ENCODE data around the gene TFPT. TPM values are rescaled to one million over a fixed set of nuclear protein-coding genes. Genes with fewer than 3 reads are reported as not detected.

TFPT gene
- total and polyA plus RNA-seq, 2 donors (not counting 3 experiments of a cell fraction or from before 2014, with no cell fraction given) = 28.3 to 32.1 TPM

DNA sequence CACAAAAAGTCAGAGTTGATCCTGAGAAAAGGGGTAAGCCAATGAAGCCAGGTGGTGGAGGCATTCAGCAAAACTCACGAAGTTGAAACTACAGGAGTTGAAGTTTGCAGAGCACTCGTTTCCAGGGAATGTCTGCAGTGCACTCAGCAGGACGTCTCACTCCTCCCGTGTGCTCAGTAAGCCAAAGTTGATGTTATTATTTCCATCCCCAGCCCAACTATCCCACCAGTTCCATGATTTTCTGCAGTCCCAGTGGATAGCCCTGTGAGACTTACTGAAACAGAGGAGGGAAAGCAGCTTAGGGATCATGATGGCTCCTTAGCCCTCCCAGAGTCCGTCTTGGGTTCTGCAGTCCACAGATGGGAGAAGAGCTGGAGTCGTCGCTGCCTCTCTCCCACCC is 34.4 kb downstream of the TFPT start, which contains the start of gene TARM1:
Gene TARM1 (minus strand): TSS at position 334 of the 400 bp plus-strand sequence. CDS start 25 bp downstream, at position 309.
- dilution Hi-C loops (cut with MboI; ENCODE audit: extremely low pct_ligation_motif_present, low sequenced_read_pairs) = no loop called here
- Histone ChIP-seq H3K9ac (replicated peaks; ENCODE audit: extremely low read depth, insufficient read depth, low read length) (no peak within 1 kb of the TSS), H4K20me1 (replicated peaks; ENCODE audit: control insufficient read depth, extremely low read depth, insufficient read depth, low read length) (no peaks in the 10 kb centered on the region), H2AFZ (ENCODE audit: low read depth, low read length) (no peak within 1 kb of the TSS), H3K79me2 (ENCODE audit: control insufficient read depth, insufficient read depth, low read length) (no peaks in the 10 kb centered on the region), H3K9me3 (replicated peaks; ENCODE audit: control insufficient read depth, insufficient read depth, low read length) (no peaks in the 10 kb centered on the region), H3K4me2 (ENCODE audit: insufficient read depth, low read length) (no peak within 1 kb of the TSS), H3K36me3 (ENCODE audit: control insufficient read depth in 2 of 2, extremely low read depth in 1 of 2, insufficient read depth in 2 of 2, low read length in 2 of 2) (no peaks in the 10 kb centered on the region), H3K4me1 (ENCODE audit: control insufficient read depth, extremely low read depth, insufficient read depth, low read length) (no peaks in the 10 kb centered on the region), H3K27ac (ENCODE audit: insufficient read depth, low read depth, low read length) (no peak within 1 kb of the TSS), H3K27me3 (ENCODE audit: control insufficient read depth in 2 of 2, insufficient read depth in 2 of 2, low read length in 2 of 2) (no peaks in the 10 kb centered on the region), H3K4me3 (replicated peaks in 1 of 3; ENCODE audit: insufficient read depth in 1 of 3, low read depth in 1 of 3, low read length in 3 of 3) (no peak within 1 kb of the TSS), H3K9me1 (replicated peaks; ENCODE audit: control insufficient read depth, extremely low read depth, insufficient read depth, low read length) (no peaks in the 10 kb centered on the region)
- intact Hi-C loops (cut with micrococcal nuclease) = no loop called here
- FAIRE-seq (no peak), DNase-seq (ENCODE audit: low read depth, low spot score) (no peak)
- CTCF ChIA-PET = interaction anchor here (1.1 to 1.5 kb wide), 3 partner anchors 11 to 288 kb away, joined by 3 to 5 read pairs (median 4); no protein-coding TSS in a partner anchor
- POLR2A ChIA-PET = no interaction called here
- no peak for TF ChIP-seq POLR2A (IDR thresholded peaks at IDR 0.05; ENCODE audit: low read depth, low read length)
- TF ChIP-seq FOS (IDR thresholded peaks at IDR 0.05; ENCODE audit: borderline replicate concordance, insufficient read depth, low read length) = no peak
- TF ChIP-seq JUN (IDR thresholded peaks at IDR 0.05; ENCODE audit: borderline replicate concordance, insufficient read depth, insufficient read length, low read depth) = no peak
- no peak for TF ChIP-seq POLR2AphosphoS5 (IDR thresholded peaks at IDR 0.05; ENCODE audit: insufficient read depth, low read depth, low read length)
- TF ChIP-seq EZH2 (IDR thresholded peaks at IDR 0.05; ENCODE audit: borderline replicate concordance, low read depth, low read length, severe bottlenecking) = no peak
- TF ChIP-seq, protein P1, sequence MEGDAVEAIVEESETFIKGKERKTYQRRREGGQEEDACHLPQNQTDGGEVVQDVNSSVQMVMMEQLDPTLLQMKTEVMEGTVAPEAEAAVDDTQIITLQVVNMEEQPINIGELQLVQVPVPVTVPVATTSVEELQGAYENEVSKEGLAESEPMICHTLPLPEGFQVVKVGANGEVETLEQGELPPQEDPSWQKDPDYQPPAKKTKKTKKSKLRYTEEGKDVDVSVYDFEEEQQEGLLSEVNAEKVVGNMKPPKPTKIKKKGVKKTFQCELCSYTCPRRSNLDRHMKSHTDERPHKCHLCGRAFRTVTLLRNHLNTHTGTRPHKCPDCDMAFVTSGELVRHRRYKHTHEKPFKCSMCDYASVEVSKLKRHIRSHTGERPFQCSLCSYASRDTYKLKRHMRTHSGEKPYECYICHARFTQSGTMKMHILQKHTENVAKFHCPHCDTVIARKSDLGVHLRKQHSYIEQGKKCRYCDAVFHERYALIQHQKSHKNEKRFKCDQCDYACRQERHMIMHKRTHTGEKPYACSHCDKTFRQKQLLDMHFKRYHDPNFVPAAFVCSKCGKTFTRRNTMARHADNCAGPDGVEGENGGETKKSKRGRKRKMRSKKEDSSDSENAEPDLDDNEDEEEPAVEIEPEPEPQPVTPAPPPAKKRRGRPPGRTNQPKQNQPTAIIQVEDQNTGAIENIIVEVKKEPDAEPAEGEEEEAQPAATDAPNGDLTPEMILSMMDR (IDR thresholded peaks at IDR 0.05; ENCODE audit: extremely low read depth in 1 of 2, insufficient read depth in 1 of 2, low read depth in 1 of 2, low read length in 2 of 2) = no peak
- TF ChIP-seq GATA2 (IDR thresholded peaks at IDR 0.05; ENCODE audit: insufficient read depth, insufficient read length, low read depth, low read length) = no peak
- no TSS peak for BruUV-seq (replicated peaks)

Data from endothelial cell of umbilical vein (primary cell).